Measurements from ENCODE around the gene CCDC112.
"Not testable (repeated sequence)": the region's sequence is repeated elsewhere in the genome, so short reads cannot be mapped to it uniquely, and the experiment has no call there.

The CCDC112 gene

GRCh38 chr5:115249379-115249778 is 47.1 kb downstream of the CCDC112 start:
- DNase-seq: not testable (repeated sequence)

- DNase-seq: no peak
Observed at GRCh38 chr5:115246361-115246991, 50.0 kb downstream of the CCDC112 start.

- DNase-seq: no peak
Observed at GRCh38 chr5:115243412-115243811, 53.0 kb downstream of the CCDC112 start.

- DNase-seq: no peak
Observed at GRCh38 chr5:115241881-115242642, 54.4 kb downstream of the CCDC112 start.

- DNase-seq: no peak
Observed at GRCh38 chr5:115237066-115237465, 59.4 kb downstream of the CCDC112 start.

GRCh38 chr5:115236599-115236998 is 59.9 kb downstream of the CCDC112 start:
- no peak for DNase-seq

GRCh38 chr5:115231598-115231997 is 64.9 kb downstream of the CCDC112 start:
- no peak for DNase-seq

GRCh38 chr5:115229606-115230005 is 66.8 kb downstream of the CCDC112 start:
- DNase-seq: no peak

- DNase-seq: no peak
Observed at GRCh38 chr5:115227281-115227680, 69.2 kb downstream of the CCDC112 start.
